ENCODE results near the gene COL23A1. TPM values are rescaled to one million over a fixed set of nuclear protein-coding genes. Genes with fewer than 3 reads are reported as not detected.

The COL23A1 gene
- total RNA-seq, 1 experiment from 2014 or later: 15.0 TPM

DNA sequence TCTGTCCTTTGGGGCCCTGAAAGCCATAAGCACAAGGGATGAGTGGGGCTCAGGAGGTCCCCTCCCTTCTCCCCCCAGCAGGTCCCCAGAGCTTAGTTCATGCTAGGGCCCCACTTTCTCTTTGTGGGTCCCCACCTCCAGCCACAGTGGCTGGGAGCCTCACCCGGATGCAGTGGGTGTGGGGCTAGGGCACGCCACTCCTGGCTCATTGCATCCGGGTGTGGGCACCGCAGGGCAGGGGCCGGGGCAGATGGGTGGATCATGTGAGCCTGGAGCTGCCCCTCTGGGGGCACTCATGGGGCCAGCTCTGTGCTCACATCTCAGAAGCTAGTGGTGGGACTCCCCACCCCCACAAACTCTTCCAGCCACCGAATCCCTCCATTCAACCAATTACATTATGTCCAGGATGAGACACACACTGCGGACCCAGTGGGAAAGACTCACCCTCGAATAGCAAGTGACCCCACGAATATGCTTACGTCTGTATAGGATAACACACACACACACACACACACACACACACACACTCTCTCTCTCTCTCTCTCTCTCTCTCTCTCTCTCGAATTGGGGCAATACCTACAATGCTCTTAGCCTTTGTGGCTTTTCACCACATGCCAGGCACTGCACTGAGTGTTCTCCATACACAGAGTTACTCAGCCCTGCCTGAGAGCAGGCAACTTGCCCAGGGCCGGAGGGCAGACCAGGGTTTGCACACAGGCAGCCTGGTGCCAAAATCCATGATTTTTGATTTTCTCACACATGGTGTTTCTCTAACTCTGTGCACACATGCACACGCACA, 340.8 kb downstream of the COL23A1 start:
- Mint-ChIP-seq H3K4me1 (peaks cover 3% of the 10 kb centered on the region; the same call in 1 of the 2 replicates), H3K27ac (no peak overlapping the region), H3K27me3 (ENCODE audit: low read depth) (no peaks in the 10 kb centered on the region), H3K4me3 (no peak overlapping the region), H3K36me3 (no peaks in the 10 kb centered on the region), H3K9me3 (no peaks in the 10 kb centered on the region)
- DNase-seq (ENCODE audit: low spot score): no peak
- ChIA-PET CTCF (interaction anchor here (3.3 kb wide), 1 partner anchor 15 kb away, joined by 24 read pairs; no protein-coding TSS in a partner anchor), POLR2A (no interaction called here)
- TF ChIP-seq EMX1 (CRISPR knock-in tag; IDR thresholded peaks at IDR 0.05): no peak
- no peak for TF ChIP-seq TCF7 (CRISPR knock-in tag; IDR thresholded peaks at IDR 0.05; ENCODE audit: low read depth)
- TF ChIP-seq, protein P1, sequence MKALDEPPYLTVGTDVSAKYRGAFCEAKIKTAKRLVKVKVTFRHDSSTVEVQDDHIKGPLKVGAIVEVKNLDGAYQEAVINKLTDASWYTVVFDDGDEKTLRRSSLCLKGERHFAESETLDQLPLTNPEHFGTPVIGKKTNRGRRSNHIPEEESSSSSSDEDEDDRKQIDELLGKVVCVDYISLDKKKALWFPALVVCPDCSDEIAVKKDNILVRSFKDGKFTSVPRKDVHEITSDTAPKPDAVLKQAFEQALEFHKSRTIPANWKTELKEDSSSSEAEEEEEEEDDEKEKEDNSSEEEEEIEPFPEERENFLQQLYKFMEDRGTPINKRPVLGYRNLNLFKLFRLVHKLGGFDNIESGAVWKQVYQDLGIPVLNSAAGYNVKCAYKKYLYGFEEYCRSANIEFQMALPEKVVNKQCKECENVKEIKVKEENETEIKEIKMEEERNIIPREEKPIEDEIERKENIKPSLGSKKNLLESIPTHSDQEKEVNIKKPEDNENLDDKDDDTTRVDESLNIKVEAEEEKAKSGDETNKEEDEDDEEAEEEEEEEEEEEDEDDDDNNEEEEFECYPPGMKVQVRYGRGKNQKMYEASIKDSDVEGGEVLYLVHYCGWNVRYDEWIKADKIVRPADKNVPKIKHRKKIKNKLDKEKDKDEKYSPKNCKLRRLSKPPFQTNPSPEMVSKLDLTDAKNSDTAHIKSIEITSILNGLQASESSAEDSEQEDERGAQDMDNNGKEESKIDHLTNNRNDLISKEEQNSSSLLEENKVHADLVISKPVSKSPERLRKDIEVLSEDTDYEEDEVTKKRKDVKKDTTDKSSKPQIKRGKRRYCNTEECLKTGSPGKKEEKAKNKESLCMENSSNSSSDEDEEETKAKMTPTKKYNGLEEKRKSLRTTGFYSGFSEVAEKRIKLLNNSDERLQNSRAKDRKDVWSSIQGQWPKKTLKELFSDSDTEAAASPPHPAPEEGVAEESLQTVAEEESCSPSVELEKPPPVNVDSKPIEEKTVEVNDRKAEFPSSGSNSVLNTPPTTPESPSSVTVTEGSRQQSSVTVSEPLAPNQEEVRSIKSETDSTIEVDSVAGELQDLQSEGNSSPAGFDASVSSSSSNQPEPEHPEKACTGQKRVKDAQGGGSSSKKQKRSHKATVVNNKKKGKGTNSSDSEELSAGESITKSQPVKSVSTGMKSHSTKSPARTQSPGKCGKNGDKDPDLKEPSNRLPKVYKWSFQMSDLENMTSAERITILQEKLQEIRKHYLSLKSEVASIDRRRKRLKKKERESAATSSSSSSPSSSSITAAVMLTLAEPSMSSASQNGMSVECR (CRISPR knock-in tag; IDR thresholded peaks at IDR 0.05; ENCODE audit: borderline replicate concordance): no peak
- TF ChIP-seq ZBTB21 (CRISPR knock-in tag; IDR thresholded peaks at IDR 0.05; ENCODE audit: borderline replicate concordance): no peak
- no peak for TF ChIP-seq PRRX2 (CRISPR knock-in tag; IDR thresholded peaks at IDR 0.05)
- TF ChIP-seq, protein P2, sequence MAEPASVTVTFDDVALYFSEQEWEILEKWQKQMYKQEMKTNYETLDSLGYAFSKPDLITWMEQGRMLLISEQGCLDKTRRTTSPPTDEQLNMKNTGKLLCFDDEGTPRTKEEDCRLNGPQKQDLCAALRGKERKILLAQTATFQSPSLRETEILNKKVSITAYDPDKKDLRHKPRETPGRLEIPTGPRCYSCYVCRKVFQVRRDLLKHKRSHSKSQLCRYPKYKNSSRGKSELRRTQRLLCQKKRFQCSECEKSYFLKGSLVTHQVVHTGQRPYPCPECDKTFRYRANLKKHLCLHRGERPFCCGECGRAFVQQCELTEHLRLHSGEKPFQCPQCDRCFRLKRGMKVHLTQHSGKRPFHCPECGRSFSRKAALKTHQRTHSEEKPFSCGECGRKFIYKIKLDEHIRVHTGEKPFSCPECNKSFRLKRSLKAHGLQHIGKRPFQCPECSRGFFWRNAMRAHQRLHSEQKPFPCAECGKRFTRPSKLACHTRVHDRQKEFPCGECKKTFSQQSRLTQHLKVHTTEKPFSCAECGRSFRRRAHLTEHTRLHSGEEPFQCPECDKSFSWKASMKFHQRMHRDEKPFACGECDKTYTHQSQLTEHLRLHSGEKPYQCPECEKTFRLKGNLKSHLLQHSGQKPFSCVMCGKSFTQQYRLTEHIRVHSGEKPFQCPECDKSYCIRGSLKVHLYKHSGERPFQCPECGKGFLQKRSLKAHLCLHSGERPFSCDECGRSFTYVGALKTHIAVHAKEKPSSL (CRISPR knock-in tag; conservative IDR thresholded peaks at IDR 0.05): no peak
- no peak for TF ChIP-seq SMAD4 (CRISPR knock-in tag; IDR thresholded peaks at IDR 0.05)
- TF ChIP-seq, protein P3, sequence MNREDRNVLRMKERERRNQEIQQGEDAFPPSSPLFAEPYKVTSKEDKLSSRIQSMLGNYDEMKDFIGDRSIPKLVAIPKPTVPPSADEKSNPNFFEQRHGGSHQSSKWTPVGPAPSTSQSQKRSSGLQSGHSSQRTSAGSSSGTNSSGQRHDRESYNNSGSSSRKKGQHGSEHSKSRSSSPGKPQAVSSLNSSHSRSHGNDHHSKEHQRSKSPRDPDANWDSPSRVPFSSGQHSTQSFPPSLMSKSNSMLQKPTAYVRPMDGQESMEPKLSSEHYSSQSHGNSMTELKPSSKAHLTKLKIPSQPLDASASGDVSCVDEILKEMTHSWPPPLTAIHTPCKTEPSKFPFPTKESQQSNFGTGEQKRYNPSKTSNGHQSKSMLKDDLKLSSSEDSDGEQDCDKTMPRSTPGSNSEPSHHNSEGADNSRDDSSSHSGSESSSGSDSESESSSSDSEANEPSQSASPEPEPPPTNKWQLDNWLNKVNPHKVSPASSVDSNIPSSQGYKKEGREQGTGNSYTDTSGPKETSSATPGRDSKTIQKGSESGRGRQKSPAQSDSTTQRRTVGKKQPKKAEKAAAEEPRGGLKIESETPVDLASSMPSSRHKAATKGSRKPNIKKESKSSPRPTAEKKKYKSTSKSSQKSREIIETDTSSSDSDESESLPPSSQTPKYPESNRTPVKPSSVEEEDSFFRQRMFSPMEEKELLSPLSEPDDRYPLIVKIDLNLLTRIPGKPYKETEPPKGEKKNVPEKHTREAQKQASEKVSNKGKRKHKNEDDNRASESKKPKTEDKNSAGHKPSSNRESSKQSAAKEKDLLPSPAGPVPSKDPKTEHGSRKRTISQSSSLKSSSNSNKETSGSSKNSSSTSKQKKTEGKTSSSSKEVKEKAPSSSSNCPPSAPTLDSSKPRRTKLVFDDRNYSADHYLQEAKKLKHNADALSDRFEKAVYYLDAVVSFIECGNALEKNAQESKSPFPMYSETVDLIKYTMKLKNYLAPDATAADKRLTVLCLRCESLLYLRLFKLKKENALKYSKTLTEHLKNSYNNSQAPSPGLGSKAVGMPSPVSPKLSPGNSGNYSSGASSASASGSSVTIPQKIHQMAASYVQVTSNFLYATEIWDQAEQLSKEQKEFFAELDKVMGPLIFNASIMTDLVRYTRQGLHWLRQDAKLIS (CRISPR knock-in tag; IDR thresholded peaks at IDR 0.05; ENCODE audit: borderline replicate concordance): no peak
- TF ChIP-seq, protein P4, sequence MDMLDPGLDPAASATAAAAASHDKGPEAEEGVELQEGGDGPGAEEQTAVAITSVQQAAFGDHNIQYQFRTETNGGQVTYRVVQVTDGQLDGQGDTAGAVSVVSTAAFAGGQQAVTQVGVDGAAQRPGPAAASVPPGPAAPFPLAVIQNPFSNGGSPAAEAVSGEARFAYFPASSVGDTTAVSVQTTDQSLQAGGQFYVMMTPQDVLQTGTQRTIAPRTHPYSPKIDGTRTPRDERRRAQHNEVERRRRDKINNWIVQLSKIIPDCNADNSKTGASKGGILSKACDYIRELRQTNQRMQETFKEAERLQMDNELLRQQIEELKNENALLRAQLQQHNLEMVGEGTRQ (CRISPR knock-in tag; IDR thresholded peaks at IDR 0.05): no peak
- TF ChIP-seq OVOL2 (CRISPR knock-in tag; IDR thresholded peaks at IDR 0.05; ENCODE audit: borderline replicate concordance): no peak
- TF ChIP-seq IRF2 (CRISPR knock-in tag; IDR thresholded peaks at IDR 0.05; ENCODE audit: borderline replicate concordance, low read depth): no peak
- TF ChIP-seq SOX15 (CRISPR knock-in tag; IDR thresholded peaks at IDR 0.05): no peak
- no peak for TF ChIP-seq GTF2I (CRISPR knock-in tag; conservative IDR thresholded peaks at IDR 0.05)
- no peak for TF ChIP-seq FOXJ3 (CRISPR knock-in tag; IDR thresholded peaks at IDR 0.05; ENCODE audit: borderline replicate concordance)
- TF ChIP-seq ATF1 (CRISPR knock-in tag; IDR thresholded peaks at IDR 0.05): no peak
- TF ChIP-seq MYBL2 (CRISPR knock-in tag; IDR thresholded peaks at IDR 0.05): no peak
- TF ChIP-seq, protein P5, sequence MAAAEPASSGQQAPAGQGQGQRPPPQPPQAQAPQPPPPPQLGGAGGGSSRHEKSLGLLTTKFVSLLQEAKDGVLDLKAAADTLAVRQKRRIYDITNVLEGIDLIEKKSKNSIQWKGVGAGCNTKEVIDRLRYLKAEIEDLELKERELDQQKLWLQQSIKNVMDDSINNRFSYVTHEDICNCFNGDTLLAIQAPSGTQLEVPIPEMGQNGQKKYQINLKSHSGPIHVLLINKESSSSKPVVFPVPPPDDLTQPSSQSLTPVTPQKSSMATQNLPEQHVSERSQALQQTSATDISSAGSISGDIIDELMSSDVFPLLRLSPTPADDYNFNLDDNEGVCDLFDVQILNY (CRISPR knock-in tag; IDR thresholded peaks at IDR 0.05): no peak
- TF ChIP-seq, protein P6, sequence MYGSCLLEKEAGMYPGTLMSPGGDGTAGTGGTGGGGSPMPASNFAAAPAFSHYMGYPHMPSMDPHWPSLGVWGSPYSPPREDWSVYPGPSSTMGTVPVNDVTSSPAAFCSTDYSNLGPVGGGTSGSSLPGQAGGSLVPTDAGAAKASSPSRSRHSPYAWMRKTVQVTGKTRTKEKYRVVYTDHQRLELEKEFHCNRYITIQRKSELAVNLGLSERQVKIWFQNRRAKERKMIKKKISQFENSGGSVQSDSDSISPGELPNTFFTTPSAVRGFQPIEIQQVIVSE (CRISPR knock-in tag; IDR thresholded peaks at IDR 0.05; ENCODE audit: borderline replicate concordance): no peak
- TF ChIP-seq NFYB (CRISPR knock-in tag; conservative IDR thresholded peaks at IDR 0.05; ENCODE audit: low read depth): no peak
- no peak for TF ChIP-seq CBFB (CRISPR knock-in tag; IDR thresholded peaks at IDR 0.05; ENCODE audit: low read depth)
- no peak for ATAC-seq
